GM12801 (cell line): ENCODE results near the gene UNC50.

ENCODE experiments used
- CTCF ChIP-seq: IDR thresholded peaks from one replicate; pipeline ENCODE4 v1.5.1; 2011; ENCODE audit warnings: control low read depth; ENCODE audit not compliant: insufficient read length; ENCODE audit errors: extremely low read depth

The UNC50 gene

GRCh38 chr2:98663511-98664090, 55.2 kb downstream of the UNC50 start:
- TF ChIP-seq CTCF, result no peak

GRCh38 chr2:98664323-98664722, 55.9 kb downstream of the UNC50 start:
- TF ChIP-seq CTCF, result no peak

- no peak for TF ChIP-seq CTCF
These were observed 57.3 kb downstream of the UNC50 start for GRCh38 chr2:98665677-98666076.
